NCI-H1694 treated with DMSO at 0.1 percent for 48 hours (cell line): Measurements from ENCODE around the gene ANKLE2.
A peak's percentile ranks its signal among the peaks of the same experiment; 100 is the strongest.

Experiments
- DNase-seq: peaks from one replicate; lab custom pipeline; 2025; lab: John Stamatoyannopoulos, UW

Gene ANKLE2

GRCh38 chr12:132743831-132744230 is 17.8 kb downstream of the ANKLE2 start:
- DNase-seq = no peak

- no peak for DNase-seq
These were observed 20.0 kb downstream of the ANKLE2 start for GRCh38 chr12:132741620-132742019.

DNA sequence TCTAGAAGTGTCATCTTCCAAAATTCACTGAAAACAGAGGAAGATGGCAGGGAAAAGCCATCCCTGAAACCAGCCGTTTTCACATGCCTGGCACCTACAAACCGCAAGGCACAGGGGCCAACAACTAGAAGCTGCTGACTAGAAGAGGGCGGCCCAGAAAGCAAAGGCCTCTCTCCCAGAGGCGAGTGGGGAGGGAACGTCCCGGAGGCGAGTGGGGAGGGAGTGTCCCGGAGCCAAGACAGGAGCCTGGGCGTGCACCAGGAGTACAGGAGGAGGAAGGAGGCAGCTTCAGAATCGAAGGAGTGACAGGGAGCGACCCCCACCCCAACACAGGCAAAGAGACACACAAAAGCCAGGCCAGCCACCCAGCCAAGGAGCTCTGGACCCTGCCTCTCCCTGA is 21.0 kb downstream of the ANKLE2 start:
- no peak for DNase-seq

DNA sequence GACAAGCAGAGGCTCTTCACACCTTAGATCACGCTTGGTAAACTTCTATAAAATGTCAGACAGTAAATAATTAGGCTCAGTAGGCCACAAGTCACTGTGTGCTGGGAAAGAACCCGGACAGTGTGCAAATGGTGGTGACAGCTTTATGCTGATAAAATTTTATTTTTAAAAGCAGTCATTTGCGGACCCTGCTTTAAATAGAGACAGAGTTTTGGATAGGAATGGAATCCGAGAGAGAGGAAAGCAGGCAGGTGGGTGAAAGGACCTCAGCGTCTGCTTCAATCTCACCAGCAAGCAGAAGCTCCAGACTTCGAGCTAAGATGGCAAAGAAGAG is 21.4 kb downstream of the ANKLE2 start:
- DNase-seq = no peak

DNA sequence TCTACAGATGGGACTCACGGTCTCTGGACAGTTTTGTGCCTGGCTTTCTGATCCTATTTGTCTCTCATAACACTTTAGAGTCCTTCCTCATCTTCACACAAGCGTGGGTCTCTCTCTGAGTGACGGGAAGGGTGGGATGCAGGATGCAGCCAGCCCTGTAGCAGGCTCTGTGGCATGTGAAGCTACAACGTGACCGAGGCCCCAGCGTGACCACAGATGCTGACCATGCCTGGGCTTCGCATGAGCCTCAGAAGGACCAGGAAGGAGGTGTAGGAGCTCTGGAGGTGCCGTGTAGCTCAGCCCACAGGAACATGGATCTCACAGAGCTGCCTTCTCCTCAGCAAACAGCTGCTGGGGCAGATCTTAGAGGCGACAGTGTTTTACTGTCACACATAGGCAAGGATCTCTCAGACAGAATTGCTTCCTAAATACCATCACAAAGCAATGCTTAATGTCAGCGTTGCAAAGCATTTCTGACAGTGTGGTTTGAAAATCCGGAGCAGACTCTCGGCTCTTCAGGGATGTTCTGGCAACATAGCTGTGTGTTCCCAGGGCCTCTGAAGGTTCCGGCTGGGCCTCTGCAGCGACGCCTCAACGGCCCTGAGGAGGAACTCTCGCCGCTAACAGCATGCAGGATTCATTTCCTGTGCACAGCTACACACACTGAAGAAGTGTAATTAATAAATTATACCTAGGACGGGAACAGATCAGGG is 21.9 kb downstream of the ANKLE2 start:
- DNase-seq = no peak

- no peak for DNase-seq
These were observed 24.7 kb downstream of the ANKLE2 start for GRCh38 chr12:132736913-132737312.

DNA sequence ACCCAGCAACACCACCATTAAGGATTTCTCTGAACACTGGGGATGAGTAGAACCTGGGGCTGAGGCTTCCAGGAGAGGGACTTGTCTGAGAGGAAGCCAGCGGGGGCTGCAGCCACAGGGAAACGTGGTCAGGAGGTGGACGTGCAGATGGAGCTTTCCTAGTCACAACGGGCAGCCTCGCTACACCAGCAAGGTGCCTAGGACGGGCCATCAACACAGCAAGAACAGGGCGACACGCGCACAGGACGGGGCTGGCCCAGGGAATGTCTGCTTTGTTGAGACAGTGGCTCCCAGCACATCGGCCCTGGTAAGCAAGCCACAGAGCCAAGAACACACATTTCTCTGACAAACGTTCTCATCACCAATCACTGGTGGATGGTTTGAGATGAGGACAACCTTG is 25.3 kb downstream of the ANKLE2 start:
- DNase-seq = no peak

DNA sequence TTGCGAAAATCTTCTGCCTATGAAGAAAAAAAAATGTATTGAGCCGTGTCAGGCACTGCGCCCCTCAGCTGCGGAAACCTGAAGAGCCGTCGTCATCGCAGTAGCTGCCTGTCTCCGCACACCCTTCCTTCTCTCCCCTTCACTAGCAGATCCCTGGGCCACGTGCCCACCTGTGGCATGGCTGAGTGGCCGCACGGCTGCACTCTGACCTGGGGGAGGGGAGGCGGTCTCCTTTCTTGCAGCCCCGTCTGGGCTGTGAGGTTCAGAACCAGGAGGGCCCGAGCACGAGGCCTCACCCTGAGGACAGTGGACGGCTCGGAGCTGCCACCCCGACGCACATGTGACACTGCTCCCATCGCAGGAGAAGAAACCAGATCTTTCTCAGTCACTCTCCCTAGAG is 26.1 kb downstream of the ANKLE2 start:
- no peak for DNase-seq

DNA sequence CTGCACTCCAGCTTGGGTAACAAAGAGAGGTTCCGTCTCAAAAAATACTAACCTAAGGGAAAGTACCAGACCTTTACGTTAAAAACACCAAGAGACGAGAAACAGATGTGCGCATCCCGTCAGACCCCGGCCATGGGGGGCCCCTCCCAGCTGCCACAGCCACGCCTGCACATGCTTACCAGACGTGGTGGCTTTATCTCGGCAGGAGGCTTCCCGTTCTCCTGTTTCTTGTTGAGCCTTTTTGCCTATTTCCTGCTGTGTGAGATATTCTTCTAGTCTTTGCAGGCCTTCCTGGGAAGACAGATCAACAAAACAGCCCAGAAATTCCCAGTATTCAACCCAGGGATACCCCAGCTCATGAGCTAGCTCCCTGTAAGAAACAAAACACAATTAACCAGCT is 27.4 kb downstream of the ANKLE2 start:
- no peak for DNase-seq

- no peak for DNase-seq
These were observed 30.1 kb downstream of the ANKLE2 start for GRCh38 chr12:132731574-132731973.

- DNase-seq = no peak
These were observed 31.3 kb downstream of the ANKLE2 start for GRCh38 chr12:132730353-132730752.

DNA sequence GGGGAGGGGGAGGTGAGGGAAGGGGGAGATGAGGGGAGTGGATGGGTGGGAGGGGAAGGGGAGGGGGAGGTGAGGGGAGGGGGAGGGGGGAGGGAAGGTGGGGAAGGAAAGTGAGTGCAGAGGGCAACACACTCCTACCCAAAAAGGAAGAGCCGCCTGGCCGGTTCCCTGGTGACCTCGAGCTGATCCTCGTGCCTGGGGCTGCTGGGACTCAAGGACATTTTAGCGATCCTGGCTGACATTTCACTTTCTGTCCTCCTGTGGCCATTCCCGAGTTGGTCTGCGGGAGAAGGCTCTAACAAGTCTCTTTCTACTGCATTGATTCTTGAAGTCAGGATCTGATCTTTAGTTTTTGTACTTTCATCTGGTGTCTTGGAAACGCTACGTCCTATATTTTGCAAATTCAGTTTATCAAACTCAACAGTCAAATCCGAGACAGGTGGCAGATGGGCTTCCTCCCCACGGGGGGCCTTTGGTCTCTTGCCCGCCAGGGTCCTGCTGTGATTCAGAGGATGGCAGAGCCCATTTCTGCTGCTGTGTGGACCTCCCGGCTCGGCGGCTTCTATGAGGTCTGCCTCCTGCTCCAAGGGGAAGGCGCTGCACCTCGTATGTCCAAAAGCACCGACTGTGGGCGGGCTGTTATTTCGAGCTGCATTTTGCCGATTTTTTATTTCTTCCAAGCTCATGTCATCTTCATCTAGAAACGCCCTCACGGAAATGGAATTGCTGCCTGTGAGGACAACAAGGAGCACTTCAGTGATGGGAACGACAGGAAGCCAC is 31.9 kb downstream of the ANKLE2 start:
- peak; percentile 56 for DNase-seq

GRCh38 chr12:132728502-132728901 is 33.1 kb downstream of the ANKLE2 start:
- DNase-seq = no peak

- no peak for DNase-seq
These were observed 34.4 kb downstream of the ANKLE2 start for GRCh38 chr12:132727091-132727794.

- no peak for DNase-seq
These were observed 35.2 kb downstream of the ANKLE2 start for GRCh38 chr12:132726386-132726785.

GRCh38 chr12:132724506-132725241 is 37.0 kb downstream of the ANKLE2 start:
- peak; percentile 57 for DNase-seq

GRCh38 chr12:132723764-132724140 is 37.9 kb downstream of the ANKLE2 start:
- no peak for DNase-seq

DNA sequence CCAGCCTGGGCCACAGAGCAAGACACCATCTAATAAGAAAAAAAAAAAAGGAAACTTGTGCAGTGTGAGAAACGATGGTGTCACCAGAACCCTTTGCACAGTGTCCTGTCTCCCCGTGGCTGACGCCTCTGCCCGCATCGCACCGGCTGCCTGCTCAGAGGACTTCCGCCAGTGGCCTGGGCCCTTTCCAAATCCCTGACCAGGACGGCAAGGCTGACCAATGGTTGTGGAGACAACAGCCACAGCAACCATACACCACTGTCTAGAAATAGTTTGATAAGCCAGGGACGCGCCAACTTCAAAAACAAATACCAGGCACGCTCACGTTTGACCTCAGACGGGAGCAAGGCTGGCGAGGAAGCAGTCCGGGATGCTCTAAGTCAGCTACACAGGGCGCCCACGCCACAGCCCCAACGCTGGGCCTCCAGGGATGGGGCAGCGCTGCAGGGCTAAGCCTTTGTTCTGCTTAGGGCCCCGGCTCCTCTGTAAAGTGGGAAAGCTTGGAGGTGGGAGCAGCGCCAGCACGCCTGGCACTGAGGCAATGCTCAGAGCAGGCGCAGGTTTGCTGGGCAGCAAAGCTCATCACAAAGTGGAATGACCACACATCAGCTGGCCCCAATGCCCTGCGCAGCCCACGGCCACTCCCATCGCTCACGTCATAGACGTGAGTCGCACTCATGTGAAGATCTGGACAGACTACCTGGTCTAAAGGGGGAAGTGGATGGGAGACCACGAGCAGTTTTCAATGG is 38.4 kb downstream of the ANKLE2 start:
- DNase-seq = no peak

GRCh38 chr12:132720606-132721345 is 40.9 kb downstream of the ANKLE2 start:
- DNase-seq = no peak

GRCh38 chr12:132719954-132720324 is 41.7 kb downstream of the ANKLE2 start:
- no peak for DNase-seq
